GM11168 (cell line): ENCODE measurements around the gene ALK.

ENCODE experiments used
- in situ Hi-C: fragments of 300-500 bp; cut with MboI; formaldehyde crosslinking; loops from one replicate; pipeline ENCODE4 v1.12.0; 2022; ENCODE audit warnings: low sequenced_read_pairs; ENCODE audit not compliant: unreplicated experiment

Gene ALK

GRCh38 chr2:29322011-29322410 lies 599.4 kb downstream of the ALK start:
- in situ Hi-C loops: no loop called here

- in situ Hi-C loops: no loop called here
Observed at GRCh38 chr2:29317801-29318485, 603.4 kb downstream of the ALK start.

- in situ Hi-C loops: no loop called here
Observed at GRCh38 chr2:29317077-29317517, 604.3 kb downstream of the ALK start.

- in situ Hi-C loops: no loop called here
Observed at GRCh38 chr2:29314816-29315571, 606.4 kb downstream of the ALK start.

GRCh38 chr2:29311458-29311857 lies 609.9 kb downstream of the ALK start:
- in situ Hi-C loops: no loop called here

GRCh38 chr2:29310650-29311348 lies 610.6 kb downstream of the ALK start:
- in situ Hi-C loops: no loop called here

- in situ Hi-C loops: loop anchor here (10.0 kb wide), 1 partner anchor 525 kb away; no protein-coding TSS in a partner anchor
Observed at GRCh38 chr2:29309090-29310029, 612.0 kb downstream of the ALK start.

- in situ Hi-C loops: loop anchor here (10.0 kb wide), 1 partner anchor 526 kb away; no protein-coding TSS in a partner anchor
Observed at GRCh38 chr2:29308366-29308765, 613.0 kb downstream of the ALK start.

GRCh38 chr2:29307519-29307918 lies 613.9 kb downstream of the ALK start:
- in situ Hi-C loops: loop anchor here (10.0 kb wide), 1 partner anchor 527 kb away; no protein-coding TSS in a partner anchor

GRCh38 chr2:29305762-29306161 lies 615.6 kb downstream of the ALK start:
- in situ Hi-C loops: loop anchor here (10.0 kb wide), 1 partner anchor 529 kb away; no protein-coding TSS in a partner anchor

GRCh38 chr2:29304399-29305060 lies 616.9 kb downstream of the ALK start:
- in situ Hi-C loops: loop anchor here (10.0 kb wide), 1 partner anchor 530 kb away; no protein-coding TSS in a partner anchor

GRCh38 chr2:29296585-29296984 lies 624.8 kb downstream of the ALK start:
- in situ Hi-C loops: no loop called here

- in situ Hi-C loops: no loop called here
Observed at GRCh38 chr2:29295845-29296244, 625.5 kb downstream of the ALK start.

GRCh38 chr2:29293830-29294438 lies 627.5 kb downstream of the ALK start:
- in situ Hi-C loops: no loop called here

GRCh38 chr2:29290293-29291047 lies 630.9 kb downstream of the ALK start:
- in situ Hi-C loops: no loop called here

GRCh38 chr2:29284671-29285070 lies 636.7 kb downstream of the ALK start:
- in situ Hi-C loops: no loop called here

- in situ Hi-C loops: no loop called here
Observed at GRCh38 chr2:29281916-29282247, 639.5 kb downstream of the ALK start.
